DMS153 treated with DMSO at 0.1 percent for 48 hours (cell line): ENCODE data around the gene NPIPB8.
"Not testable (repeated sequence)": the region's sequence is repeated elsewhere in the genome, so short reads cannot be mapped to it uniquely, and the experiment has no call there.

Experiments
- DNase-seq: peaks from one replicate; lab custom pipeline; 2025; ENCODE audit not compliant: unreplicated experiment; lab: John Stamatoyannopoulos, UW

The NPIPB8 gene

GRCh38 chr16:28623172-28623711 lies 14.6 kb upstream of the NPIPB8 start:
- DNase-seq = peak; percentile 46

DNA sequence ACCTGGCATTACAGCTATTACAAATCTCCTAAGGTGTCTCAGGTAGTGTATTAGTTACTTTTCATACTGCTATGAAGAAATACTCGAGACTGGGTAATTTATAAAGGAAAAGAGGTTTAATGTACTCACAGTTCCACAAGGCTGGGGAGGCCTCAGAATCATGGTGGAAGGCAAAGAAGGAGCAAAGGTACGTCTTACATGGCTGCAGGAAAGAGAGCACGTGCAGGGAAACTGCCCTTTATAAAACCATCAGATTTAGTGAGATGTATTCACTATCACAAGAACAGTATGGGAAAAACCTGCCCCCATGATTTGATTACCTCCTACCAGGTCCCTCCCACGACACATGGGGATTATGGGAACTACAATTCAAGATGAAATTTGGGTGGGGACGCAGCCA lies 7.0 kb upstream of the NPIPB8 start:
- not testable (repeated sequence) for DNase-seq

DNA sequence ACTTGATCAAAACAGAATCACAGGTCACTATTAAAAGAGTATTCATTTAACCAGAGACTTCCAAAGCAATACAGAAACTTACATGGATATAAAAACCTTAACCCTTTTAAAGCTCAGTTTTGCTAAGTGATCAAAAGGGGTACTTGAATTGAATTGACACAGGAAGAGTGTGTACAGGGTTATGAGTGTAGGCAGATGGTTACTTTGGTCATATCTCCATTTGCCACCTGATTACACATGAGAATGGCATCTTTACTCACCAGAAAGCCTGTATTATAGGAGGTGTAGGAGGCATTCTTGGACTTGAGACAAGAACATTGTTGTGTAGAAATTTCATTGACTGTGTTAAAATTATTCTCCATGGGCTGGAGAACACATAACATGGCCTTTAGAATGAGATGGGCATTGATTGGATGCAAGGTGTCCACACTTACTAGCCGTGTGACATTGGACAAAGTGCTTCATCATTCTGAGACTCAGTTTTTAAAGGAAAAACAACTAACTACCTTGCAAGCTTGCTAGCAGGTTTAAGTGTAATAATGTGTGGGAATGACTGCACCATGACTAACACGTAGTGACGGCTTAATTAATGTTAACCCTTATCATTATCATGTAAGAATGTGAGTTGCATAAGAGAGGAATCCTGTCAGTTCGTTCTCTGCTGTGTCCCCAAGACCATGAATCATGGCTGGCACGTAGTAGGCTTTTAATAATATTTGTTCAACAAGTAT lies 1.6 kb upstream of the NPIPB8 start:
- DNase-seq = not testable (repeated sequence)

GRCh38 chr16:28638359-28638758 lies 494 bp downstream of the NPIPB8 start:
- not testable (repeated sequence) for DNase-seq

DNA sequence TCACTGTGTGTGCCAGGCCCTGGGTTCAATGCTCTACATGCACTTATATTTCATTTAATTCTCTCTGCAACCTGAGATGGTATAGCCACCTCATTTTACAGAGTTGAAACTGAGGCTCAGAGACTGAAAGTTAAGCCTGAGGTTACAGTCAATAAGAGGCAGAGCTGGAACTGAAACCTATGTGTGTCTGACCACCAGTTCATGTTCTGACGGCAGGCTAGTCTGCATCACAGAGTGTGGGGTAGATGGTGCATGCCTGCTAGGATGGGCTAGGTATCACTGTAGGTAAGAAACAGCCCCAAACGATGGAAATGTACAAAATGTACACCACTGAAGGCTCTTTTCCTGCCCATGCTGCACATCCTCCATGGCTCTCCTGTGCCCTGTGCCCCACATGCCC lies 2.1 kb downstream of the NPIPB8 start:
- DNase-seq = not testable (repeated sequence)

DNA sequence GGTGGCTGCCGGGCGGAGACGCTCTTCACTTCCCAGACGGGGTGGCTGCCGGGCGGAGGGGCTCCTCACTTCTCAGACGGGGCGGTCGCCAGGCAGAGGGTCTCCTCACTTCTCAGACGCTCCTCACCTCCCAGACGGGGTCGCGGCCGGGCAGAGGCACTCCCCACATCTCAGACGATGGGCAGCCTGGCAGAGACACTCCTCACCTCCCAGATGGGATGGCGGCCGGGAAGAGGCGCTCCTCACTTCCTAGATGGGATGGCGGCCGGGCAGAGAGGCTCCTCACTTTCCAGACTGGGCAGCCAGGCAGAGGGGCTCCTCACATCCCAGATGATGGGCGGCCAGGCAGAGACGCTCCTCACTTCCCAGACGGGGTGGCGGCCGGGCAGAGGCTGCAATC lies 28.4 kb downstream of the NPIPB8 start:
- not testable (repeated sequence) for DNase-seq

DNA sequence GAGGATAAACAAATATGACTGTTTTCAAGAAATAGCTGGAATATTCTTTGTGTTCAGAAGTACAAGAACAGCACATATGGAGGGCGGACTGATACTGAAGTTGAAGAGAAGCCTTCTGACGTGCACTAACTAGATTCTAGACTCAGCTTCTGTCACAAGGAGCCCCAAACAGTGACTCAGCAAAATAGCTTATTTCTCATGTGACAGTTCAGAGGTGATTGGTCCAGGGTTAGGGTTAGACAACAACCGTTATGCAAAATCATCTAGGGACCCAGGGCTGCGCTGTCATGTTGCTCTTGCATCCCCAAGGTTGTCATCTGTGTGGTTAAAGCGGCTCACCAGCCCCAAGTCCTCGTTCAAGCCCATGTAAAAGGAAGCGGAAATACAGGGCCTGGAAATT lies 29.6 kb downstream of the NPIPB8 start:
- DNase-seq = not testable (repeated sequence)

DNA sequence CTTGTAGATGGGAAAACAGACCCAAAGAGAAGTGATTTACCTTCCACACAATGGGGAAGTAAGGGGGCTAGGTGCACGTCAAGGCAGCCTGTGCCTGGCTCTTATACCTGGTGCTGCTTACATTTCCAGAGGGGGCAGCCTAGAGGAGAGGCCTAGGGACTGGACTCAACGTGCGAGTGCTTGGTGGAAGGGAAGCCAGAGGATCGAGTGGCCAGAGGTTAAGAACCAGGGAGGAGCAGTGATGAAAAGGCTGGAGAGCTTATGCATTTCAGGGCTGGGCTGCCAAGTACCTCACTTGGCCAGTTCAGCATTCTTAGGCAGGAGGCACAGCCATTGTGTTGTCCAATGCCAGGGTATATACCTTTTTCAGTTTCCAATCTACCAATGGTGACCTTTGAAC lies 30.3 kb downstream of the NPIPB8 start:
- not testable (repeated sequence) for DNase-seq

GRCh38 chr16:28688327-28688952 lies 50.6 kb downstream of the NPIPB8 start:
- not testable (repeated sequence) for DNase-seq

DNA sequence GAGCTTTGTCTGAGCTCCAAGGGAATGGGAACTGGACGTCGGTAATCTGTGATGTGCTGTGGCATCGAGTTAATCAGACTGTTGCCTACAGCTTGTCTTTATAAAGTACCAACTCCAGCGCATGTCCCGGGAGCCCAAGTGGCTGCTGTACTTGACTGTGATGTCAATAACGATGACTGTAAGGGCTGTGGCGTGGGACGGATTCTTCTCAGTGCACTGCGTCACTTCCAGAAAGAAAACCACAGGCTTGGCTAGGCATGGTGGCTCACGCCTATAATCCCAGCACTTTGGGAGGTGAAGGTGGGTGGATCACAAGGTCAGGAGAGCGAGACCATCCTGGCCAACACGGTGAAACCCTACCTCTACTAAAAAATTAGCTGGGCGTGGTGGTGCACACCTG lies 51.6 kb downstream of the NPIPB8 start:
- not testable (repeated sequence) for DNase-seq

DNA sequence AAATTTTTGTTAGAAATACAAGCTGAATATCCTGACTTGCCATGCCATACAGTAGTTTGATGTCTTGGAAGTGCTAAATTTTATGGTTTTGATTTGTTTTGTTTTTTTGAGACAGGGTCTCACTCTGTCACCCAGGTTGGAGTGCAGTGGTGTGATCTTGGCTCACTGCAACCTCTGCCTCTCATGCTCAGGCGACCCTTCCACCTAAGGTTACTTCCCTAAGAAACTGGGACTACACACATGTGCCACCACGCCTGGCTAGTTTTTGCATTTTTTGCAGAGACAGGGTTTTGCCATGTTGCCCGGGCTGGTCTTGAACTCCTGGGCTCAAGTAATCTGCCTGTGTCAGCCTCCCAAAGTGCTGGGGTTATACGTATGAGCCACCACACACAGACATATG lies 53.9 kb downstream of the NPIPB8 start:
- DNase-seq = not testable (repeated sequence)

- DNase-seq = not testable (repeated sequence)
These were observed 55.5 kb downstream of the NPIPB8 start for GRCh38 chr16:28693257-28693950.

GRCh38 chr16:28699792-28700191 lies 61.9 kb downstream of the NPIPB8 start:
- DNase-seq = not testable (repeated sequence)

- DNase-seq = not testable (repeated sequence)
These were observed 62.5 kb downstream of the NPIPB8 start for GRCh38 chr16:28700349-28700748.

DNA sequence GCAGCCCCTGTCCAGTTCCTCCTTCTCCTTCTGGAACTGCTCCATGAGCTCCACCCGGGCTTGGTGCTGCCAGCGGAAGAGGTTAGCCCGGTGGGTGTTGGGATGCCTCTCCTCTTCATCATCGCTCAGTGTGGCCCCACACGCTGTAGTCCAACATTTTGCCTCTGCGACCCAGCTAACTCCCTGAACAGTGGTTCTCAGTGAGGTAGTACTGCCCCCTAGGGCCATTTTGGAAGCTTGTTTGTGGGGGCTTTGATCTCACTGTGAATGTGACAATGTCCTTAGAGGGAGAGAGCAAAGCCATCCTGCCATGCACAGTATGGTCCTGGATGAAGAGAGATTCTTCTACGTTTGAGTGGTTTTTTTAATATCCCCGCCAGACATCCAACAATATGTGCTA lies 63.5 kb downstream of the NPIPB8 start:
- DNase-seq = not testable (repeated sequence)

DNA sequence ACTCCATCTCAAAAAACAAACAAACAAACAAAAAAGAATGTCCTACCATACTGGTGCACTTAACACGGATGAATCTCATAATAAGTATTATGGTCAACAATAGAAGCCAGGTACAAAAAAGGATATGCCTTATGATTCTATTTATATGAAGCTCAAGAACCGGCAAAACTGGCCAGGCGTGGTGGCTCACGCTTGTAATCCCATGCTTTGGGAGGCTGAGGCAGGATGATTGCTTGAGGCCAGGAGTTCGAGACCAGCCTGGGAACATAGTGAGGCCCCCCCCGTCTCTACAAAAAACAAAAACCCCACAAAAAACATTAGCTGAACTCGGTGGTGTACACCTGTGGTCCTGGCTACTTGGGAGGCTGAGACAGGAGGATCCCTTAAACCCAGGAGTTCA lies 66.4 kb downstream of the NPIPB8 start:
- not testable (repeated sequence) for DNase-seq
